ENCODE data around the gene CD160. TPM values are rescaled to one million over a fixed set of nuclear protein-coding genes. Genes with fewer than 3 reads are reported as not detected.
"Not testable (repeated sequence)": the region's sequence is repeated elsewhere in the genome, so short reads cannot be mapped to it uniquely, and the experiment has no call there.

The CD160 gene
- total RNA-seq, 4 donors from 2014 or later, result 0.26 TPM; not detected in 3

DNA sequence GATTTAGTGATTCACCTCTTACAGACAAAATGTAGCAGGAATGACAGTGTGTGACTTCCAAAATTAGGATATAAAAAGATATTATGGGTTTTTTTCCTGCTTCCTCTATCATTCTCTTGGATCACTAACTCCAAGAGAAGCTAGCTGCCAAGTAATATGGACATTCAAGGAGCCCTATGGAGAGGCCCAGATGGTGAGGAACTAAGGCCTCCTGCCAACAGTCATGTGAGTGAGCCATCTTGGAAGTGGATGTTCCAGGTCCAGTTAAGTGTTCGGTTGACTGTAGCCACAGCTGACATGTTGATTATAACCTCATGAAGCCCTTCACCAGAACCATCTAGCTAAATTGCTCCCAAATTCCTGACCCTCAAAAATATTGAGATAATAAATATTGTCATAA lies 38.8 kb downstream of the CD160 start:
- H3K27me3 ChIP-seq, result no peaks in the 10 kb centered on the region
- no peaks in the 10 kb centered on the region for H3K9me3 ChIP-seq
- H3K4me3 ChIP-seq, result no peak overlapping the region
- H3K36me3 ChIP-seq, result peaks cover 6 to 80% (median 58%) of the 10 kb centered on the region in 4 donors
- intact Hi-C loops (cut with DNase I), result loop anchor here (10.0 kb wide), 1 partner anchor 67 kb away; the partner anchor contains the start of genes POLR3C and RNF115
- TF ChIP-seq, protein P1, sequence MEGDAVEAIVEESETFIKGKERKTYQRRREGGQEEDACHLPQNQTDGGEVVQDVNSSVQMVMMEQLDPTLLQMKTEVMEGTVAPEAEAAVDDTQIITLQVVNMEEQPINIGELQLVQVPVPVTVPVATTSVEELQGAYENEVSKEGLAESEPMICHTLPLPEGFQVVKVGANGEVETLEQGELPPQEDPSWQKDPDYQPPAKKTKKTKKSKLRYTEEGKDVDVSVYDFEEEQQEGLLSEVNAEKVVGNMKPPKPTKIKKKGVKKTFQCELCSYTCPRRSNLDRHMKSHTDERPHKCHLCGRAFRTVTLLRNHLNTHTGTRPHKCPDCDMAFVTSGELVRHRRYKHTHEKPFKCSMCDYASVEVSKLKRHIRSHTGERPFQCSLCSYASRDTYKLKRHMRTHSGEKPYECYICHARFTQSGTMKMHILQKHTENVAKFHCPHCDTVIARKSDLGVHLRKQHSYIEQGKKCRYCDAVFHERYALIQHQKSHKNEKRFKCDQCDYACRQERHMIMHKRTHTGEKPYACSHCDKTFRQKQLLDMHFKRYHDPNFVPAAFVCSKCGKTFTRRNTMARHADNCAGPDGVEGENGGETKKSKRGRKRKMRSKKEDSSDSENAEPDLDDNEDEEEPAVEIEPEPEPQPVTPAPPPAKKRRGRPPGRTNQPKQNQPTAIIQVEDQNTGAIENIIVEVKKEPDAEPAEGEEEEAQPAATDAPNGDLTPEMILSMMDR (IDR thresholded peaks at IDR 0.05), result no peak
- TF ChIP-seq POLR2A (IDR thresholded peaks at IDR 0.05; ENCODE audit: low read depth) (no peak), POLR2AphosphoS5 (IDR thresholded peaks at IDR 0.05) (no peak)
- H3K27ac ChIP-seq (replicated peaks in 1 of 4), result no peak overlapping the region
- 100% methylated on average over 1 of the region's 1 CpG for WGBS
- no peak for DNase-seq (ENCODE audit: extremely low spot score)
- peaks cover 0 to 17% (median 7%) of the 10 kb centered on the region in 4 donors for H3K4me1 ChIP-seq

DNA sequence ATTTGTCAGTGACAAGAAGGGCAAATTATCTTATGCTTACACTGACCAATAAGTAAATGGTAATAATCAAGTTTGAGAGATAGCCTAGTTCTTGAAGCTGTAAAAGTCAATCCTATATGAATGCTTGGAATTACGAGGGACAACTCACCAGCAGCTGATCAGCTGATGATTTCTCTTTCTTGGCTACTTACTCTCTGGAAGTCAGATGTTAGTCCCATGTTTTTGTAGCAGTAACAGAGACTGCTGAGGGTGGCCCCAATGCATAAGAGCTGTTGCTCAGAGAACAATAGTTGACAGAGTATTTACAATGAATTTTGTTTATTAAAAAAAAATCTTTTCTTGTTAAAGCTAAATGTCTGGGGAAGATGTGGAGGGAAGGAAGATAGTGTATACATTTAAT lies 39.3 kb downstream of the CD160 start:
- Histone ChIP-seq H3K27ac (replicated peaks in 1 of 4) (no peak overlapping the region), H3K36me3 (peaks cover 6 to 80% (median 55%) of the 10 kb centered on the region in 4 donors), H3K9me3 (no peaks in the 10 kb centered on the region), H3K4me1 (peaks cover 0 to 17% (median 7%) of the 10 kb centered on the region in 4 donors), H3K4me3 (no peak overlapping the region), H3K27me3 (no peaks in the 10 kb centered on the region)
- WGBS, result 100% methylated on average over 1 of the region's 1 CpG
- TF ChIP-seq POLR2AphosphoS5 (IDR thresholded peaks at IDR 0.05) (no peak), EP300 (IDR thresholded peaks at IDR 0.05) (no peak), POLR2A (IDR thresholded peaks at IDR 0.05; ENCODE audit: low read depth) (no peak)
- TF ChIP-seq, protein P1 (IDR thresholded peaks at IDR 0.05), result no peak
- no peak for DNase-seq (ENCODE audit: extremely low spot score)
- intact Hi-C loops (cut with DNase I), result loop anchor here (10.0 kb wide), 1 partner anchor 66 kb away; the partner anchor contains the start of genes POLR3C and RNF115

DNA sequence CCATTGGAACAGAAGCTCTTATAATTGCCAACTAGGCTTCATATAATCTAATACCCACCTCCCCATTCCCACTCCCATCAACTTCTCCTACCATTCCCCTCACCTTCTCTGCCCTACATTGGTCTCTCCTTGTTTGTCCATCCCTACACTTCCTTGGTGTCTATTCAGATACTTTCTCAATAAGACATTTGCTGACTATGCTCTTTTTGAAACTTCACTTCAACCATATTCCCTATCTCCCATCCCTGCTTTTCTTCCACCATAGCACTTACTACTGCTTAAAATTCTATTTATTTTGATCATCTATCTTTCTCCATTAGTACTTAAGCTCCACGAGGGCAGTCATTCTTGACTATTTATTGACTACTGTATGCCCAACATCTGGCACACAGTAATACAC lies 40.4 kb downstream of the CD160 start:
- no peak for DNase-seq (ENCODE audit: extremely low spot score)
- H3K4me3 ChIP-seq, result no peak overlapping the region
- intact Hi-C loops (cut with DNase I), result loop anchor here (10.0 kb wide), 1 partner anchor 65 kb away; the partner anchor contains the start of genes POLR3C and RNF115
- peaks cover 0 to 17% (median 7%) of the 10 kb centered on the region in 4 donors for H3K4me1 ChIP-seq
- H3K36me3 ChIP-seq, result peaks cover 6 to 85% (median 60%) of the 10 kb centered on the region in 4 donors
- H3K27me3 ChIP-seq, result no peaks in the 10 kb centered on the region
- TF ChIP-seq EP300 (IDR thresholded peaks at IDR 0.05), result no peak
- no peak for TF ChIP-seq POLR2A (IDR thresholded peaks at IDR 0.05; ENCODE audit: low read depth)
- no peak for TF ChIP-seq POLR2AphosphoS5 (IDR thresholded peaks at IDR 0.05)
- TF ChIP-seq, protein P1 (IDR thresholded peaks at IDR 0.05), result no peak
- no peaks in the 10 kb centered on the region for H3K9me3 ChIP-seq
- no peak overlapping the region for H3K27ac ChIP-seq (replicated peaks in 1 of 4)
- 88% methylated on average over 1 of the region's 1 CpG for WGBS

DNA sequence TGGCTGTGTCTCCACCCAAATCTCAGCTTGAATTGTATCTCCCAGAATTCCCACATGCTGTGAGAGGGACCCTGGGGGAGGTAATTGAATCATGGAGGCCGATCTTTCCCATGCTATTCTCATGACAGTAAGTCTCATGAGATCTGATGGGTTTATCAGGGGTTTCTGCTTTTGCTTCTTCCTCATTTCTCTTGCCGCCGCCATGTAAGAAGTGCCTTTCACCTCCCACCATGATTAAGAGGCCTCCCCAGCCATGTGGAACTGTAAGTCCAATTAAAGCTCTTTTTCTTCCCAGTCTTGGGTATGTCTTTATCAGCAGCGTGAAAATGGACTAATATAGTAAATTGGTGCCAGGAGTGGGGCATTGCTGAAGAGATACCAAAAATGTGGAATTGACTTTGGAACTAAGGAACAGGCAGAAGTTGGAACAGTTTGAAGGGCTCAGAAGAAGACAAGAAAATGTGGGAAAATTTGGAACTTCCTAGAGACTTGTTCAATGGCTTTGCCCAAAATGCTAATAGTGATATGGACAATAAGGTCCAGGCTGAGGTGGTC lies 41.2 kb downstream of the CD160 start:
- H3K4me3 ChIP-seq; H3K27ac ChIP-seq (replicated peaks in 1 of 4); H3K27me3 ChIP-seq; H3K9me3 ChIP-seq; DNase-seq (ENCODE audit: extremely low spot score); intact Hi-C loops (cut with DNase I): not testable (repeated sequence)
- H3K4me1 ChIP-seq, result peaks cover 2 to 17% (median 6%) of the 10 kb centered on the region in 4 donors
- H3K36me3 ChIP-seq, result peaks cover 6 to 79% (median 57%) of the 10 kb centered on the region in 4 donors
- 100% methylated on average over 4 of the region's 4 CpGs for WGBS

DNA sequence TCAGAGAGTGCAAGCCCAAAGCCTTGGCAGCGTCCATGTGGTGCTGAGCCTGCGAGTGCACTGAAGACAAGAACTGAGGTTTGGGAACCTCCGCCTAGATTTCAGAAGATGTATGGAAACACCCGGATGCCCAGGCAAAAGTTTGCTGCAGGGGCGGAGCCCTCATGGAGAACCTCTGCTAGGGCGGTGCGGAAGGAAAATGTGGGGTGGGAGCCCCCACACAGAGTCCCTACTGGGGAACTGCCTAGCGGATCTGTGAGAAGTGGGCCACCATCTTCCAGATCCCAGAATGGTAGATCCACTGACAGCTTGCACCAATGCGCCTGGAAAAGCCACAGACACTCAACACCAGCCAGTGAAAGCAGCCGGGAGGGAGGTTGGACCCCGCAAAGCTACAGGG lies 42.2 kb downstream of the CD160 start:
- H3K4me3 ChIP-seq; intact Hi-C loops (cut with DNase I); H3K9me3 ChIP-seq; H3K27me3 ChIP-seq; H3K27ac ChIP-seq (replicated peaks in 1 of 4); DNase-seq (ENCODE audit: extremely low spot score): not testable (repeated sequence)
- Histone ChIP-seq H3K4me1 (peaks cover 4 to 17% (median 11%) of the 10 kb centered on the region in 4 donors), H3K36me3 (peaks cover 6 to 68% (median 53%) of the 10 kb centered on the region in 4 donors)
- WGBS, result 98% methylated on average over 8 of the region's 11 CpGs

DNA sequence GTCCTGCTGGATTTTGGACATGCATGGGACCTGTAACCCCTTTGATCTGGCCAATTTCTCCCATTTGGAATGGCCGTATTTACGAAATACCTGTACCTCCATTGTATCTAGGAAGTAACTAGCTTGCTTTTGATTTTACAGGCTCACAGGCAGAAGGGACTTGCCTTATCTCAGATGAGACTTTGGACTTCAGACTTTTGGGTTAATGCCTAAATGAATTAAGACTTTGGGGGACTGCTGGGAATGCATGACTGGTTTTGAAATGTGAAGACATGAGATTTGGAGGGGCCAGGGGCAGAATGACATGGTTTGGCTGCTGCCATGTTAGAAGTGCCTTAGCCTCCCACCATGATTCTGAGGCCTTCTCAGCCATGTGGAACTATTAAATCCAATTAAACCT lies 42.7 kb downstream of the CD160 start:
- H3K4me3 ChIP-seq; H3K9me3 ChIP-seq; H3K27ac ChIP-seq (replicated peaks in 1 of 4); H3K27me3 ChIP-seq; intact Hi-C loops (cut with DNase I); DNase-seq (ENCODE audit: extremely low spot score): not testable (repeated sequence)
- Histone ChIP-seq H3K36me3 (peaks cover 9 to 69% (median 55%) of the 10 kb centered on the region in 4 donors), H3K4me1 (peaks cover 4 to 17% (median 11%) of the 10 kb centered on the region in 4 donors)
- 100% methylated on average over 2 of the region's 2 CpGs for WGBS

GRCh38 chr1:145764231-145764940 lies 45.1 kb downstream of the CD160 start:
- intact Hi-C loops (cut with DNase I); H3K9me3 ChIP-seq; H3K4me3 ChIP-seq; DNase-seq (ENCODE audit: extremely low spot score); H3K27ac ChIP-seq (replicated peaks in 1 of 4); H3K4me1 ChIP-seq; H3K27me3 ChIP-seq: not testable (repeated sequence)
- H3K36me3 ChIP-seq, result peaks cover 9 to 61% (median 49%) of the 10 kb centered on the region in 4 donors
- 98% methylated on average over 26 of the region's 52 CpGs for whole genome bisulfite sequencing

- H3K9me3 ChIP-seq; H3K27ac ChIP-seq (replicated peaks in 1 of 4); H3K4me1 ChIP-seq; DNase-seq (ENCODE audit: extremely low spot score); H3K4me3 ChIP-seq; H3K27me3 ChIP-seq; intact Hi-C loops (cut with DNase I): not testable (repeated sequence)
- 96% methylated on average over 3 of the region's 3 CpGs for WGBS
- peaks cover 9 to 66% (median 54%) of the 10 kb centered on the region in 4 donors for H3K36me3 ChIP-seq
These were observed 45.8 kb downstream of the CD160 start for GRCh38 chr1:145765127-145765526.

Data from esophagus muscularis mucosa (tissue), 4 donors.